GM18505 (cell line): ENCODE data around the gene TMEM31.

Source experiments
- ATAC-seq: cut with Tn5 transposase; IDR thresholded peaks from one replicate; pipeline ENCODE4 v1.9.1; 2021; ENCODE audit not compliant: unreplicated experiment
- POLR2A ChIP-seq: IDR thresholded peaks from 4 replicates; pipeline ENCODE4 v1.6.1; 2011; ENCODE audit warnings: borderline replicate concordance; ENCODE audit not compliant: insufficient read depth, insufficient read length; ENCODE audit errors: extremely low read depth

Gene TMEM31, protein sequence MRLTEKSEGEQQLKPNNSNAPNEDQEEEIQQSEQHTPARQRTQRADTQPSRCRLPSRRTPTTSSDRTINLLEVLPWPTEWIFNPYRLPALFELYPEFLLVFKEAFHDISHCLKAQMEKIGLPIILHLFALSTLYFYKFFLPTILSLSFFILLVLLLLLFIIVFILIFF

DNA sequence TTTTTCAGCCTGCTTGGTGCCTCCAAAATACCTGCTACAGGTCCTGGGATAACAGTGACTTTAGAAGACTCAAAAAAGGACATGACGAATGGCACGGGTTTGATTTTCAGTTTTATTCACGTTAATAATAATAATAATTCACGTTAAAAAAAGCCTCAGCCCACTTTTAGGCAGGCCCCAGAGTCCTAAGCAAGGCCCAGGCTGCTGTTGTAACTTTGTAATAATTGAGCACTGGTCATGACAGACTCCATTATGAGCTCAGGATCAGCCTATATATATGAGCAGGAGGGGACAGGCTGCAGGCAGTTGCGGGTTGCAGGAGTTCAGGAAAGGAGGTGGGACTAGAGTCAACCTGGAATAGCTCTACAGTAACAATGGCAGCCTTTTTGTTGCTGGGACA, at the start of gene TMEM31:
Gene TMEM31 (plus strand): TSS at position 301 of the 400 bp plus-strand sequence. CDS start 1,350 bp downstream, outside the sequence.
- no peak for TF ChIP-seq POLR2A
- no peak for ATAC-seq

DNA sequence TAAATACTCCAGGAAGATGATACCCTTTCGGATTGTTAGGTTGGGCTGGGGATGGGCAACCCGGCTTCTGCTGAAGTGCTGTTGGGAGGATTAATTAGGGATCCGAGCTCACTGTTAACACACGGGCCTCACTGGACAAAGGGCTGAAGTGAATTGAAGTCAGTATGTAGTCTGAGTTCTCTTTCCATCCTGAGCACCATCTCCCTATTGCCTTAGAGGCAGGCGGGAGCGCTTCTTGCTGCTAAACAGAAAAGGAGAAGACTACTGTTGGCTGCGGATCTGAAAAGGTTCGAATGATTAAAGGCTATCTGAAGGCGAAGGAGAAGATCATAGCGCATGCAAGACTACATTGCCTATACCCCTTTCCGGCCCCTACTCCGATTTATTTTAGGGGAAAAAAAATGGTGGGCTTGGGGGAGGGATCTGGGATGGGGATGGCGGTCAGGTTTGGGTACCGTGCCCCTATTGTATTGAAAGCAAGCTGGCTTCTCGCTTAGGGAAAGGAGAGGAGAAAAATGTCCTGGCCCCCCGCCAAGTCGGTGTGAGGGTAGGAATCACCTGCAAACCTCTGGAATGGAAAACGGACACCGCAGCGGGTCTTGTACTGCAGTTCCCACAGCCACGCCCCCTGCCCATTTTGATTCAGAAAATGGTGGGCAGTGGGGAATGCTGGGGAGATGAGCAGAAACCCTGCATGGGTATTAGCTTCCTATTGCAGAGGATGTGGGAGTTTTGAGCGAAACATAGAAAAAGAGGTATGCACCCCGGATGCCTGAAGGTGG, 46.5 kb upstream of the TMEM31 start:
- no peak for ATAC-seq
- no peak for TF ChIP-seq POLR2A

DNA sequence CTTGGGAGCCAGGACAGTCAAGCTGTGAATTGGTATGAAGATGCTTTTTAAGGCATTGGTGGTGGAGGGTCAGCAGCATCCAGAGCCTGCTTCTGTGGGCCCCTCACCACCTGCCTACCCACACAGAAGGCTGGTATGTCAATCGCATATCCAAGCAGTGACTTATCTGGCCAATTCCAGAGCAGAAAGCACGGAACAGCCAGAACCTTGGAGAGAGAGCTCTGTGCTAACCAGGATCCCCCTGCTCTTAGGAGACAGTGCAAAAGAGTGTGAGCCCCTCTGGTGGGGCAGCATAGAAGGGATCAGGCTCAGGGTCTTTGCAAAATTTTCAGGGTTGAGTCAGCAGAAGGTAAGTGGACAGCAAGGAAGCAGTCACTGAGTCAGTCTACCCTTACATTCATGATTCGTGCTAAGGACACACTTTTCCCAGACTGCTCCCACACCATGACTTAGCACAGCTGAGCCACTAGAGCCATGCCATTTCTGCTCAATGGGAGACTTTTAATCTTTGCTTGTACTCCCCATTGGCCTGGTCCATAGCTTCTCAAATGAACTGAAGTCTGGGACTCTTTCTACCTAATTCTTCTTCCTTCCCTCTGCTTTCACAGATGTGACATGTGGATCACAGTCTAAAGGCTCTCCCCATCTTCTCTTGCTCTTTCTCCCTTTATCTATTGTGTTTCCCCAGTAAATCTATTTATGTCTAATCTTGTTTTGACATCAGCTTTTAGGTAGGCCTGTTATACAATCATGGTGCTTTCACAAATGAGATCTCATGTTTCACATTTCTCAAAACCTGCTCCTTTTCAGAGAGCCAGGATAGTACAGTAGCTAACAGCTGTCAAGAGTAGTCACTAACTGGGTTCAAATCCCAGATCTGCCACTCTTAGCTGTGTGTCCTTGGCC, 44.3 kb upstream of the TMEM31 start:
- no peak for TF ChIP-seq POLR2A
- no peak for ATAC-seq

DNA sequence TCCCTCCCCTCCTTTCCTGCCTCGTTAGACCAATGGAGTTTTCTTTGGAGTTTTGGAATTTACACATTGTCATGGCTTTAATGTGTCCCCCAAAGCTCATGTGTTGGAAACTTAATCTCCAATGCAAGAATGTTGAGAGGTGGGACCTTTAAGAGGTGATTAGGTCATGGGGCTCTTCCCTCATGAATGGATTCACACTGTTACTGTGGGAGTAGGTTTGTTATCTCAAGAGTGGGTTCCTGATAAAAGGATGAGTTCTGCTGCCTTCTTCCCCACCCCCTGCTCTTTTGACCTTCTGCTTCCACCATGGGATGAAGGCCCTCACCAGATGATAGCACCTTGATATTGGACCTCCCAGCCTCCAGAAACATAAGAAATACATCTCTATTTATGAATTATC, 41.0 kb upstream of the TMEM31 start:
- no peak for ATAC-seq

DNA sequence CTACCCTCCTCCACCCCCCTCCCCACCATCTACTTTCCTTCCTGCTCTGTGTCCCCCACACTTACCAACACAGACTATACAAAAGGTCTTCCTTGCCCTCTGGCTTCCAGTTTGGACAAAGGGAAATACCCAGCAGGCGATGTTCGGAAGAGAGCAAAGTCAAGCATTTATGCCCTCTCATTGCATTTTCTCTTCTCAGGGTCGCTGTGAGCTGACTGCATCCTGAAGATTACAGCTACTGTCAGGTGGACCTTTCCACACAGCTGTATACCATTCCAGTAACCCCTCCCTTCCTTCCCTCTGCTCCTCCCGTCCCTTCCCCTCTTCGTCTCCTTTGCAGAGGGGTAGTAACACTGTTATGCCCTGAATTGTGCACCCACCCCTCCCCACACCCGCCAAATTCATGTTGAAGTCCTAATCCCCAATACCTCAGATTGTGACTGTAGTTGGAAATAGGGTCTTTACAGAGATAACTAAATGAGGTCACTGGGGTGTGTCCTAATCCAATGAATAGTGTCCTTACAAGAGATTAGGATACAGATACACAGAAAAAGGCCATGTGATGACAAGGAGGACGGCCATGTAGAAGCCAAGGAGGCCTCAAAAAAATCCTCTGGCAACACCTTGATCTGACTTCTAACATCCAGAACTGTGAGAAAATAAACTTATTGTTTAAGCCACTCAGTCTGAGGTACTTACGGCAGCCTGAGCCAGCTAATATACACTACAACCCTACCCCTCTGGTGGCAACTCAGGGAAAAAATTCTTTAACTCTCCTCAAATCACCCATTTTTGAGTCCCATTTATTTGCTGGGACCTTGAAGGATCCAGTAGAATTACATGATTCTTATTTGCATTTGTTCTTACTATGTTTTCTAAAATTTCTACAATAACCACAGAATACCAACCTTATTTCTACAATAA, 35.9 kb upstream of the TMEM31 start:
- ATAC-seq: no peak
- no peak for TF ChIP-seq POLR2A

More for the DNA sequence above, 41.0 kb upstream of the TMEM31 start:
- TF ChIP-seq POLR2A: no peak

DNA sequence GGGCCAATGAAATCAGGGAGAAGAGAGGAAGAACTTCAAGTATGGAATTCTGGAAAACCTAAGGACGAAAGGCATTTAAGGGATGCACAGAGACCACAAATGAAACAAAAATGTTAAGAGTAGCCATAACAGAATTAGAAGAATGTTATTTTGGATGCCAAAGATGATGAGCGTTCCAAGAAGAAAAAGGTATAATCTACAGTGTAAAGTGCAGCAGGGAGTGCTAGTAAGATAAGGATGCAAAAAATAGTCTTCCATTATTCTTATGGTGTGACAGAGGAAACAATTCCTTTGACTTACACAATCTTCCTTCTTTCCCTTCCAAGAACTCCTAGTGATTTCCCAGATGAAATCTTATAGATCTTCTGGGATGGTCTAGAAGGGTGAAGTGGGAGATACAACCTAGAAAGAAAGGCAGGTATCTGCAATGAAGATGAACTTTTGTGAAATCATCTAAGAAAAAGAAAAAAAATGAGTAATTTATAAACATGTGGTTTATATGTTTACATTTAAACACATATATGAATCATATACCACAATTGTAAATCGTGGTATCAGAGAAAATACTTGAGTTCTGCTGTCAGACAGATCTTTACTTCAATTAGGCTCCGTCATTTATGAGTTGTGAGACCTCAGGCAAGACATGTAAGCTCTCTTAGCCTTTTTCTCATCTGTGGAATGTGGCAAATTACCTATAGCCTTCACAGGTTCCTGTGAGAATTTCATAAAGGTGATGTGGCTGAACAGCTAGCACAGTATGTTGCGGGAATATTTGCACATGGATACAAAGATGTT, 32.3 kb upstream of the TMEM31 start:
- ATAC-seq: no peak
- no peak for TF ChIP-seq POLR2A

DNA sequence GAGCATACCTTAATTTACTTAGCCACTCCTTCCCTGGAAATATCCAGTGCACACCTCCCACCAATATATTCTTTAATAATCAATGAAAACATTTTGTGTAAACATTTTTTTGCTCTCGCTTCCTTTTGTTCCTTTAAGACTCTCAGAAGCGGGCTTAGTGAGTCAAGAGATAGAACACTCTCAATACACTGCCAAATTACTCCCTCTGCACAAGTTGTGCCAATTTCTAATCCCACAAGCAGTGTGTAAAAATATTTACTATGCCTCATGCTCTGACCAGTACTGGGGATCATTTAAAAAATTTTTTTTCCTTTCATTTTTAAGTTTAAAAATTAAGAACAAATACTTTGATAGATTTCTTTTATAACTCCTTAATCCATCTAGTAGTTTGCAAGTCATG, 29.3 kb upstream of the TMEM31 start:
- no peak for TF ChIP-seq POLR2A
- ATAC-seq: no peak

DNA sequence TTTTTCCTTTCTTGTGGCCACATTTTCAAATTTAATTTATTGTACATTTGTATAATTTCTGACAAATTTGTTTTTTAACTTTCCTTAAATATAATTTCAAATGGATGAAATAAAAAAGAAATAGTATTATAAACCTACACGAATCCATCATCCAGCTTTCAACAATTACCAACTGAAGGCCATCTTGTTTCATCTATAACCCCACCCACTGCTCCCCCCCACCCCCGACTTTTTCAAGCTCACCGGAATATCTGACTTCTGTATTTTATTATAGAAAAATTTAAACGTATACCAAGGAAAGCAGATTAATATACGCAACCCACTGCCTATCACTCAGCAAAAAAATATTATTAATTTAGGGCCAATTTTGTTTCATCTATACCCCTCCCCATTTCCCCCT, 25.3 kb upstream of the TMEM31 start:
- no peak for ATAC-seq
- TF ChIP-seq POLR2A: no peak

DNA sequence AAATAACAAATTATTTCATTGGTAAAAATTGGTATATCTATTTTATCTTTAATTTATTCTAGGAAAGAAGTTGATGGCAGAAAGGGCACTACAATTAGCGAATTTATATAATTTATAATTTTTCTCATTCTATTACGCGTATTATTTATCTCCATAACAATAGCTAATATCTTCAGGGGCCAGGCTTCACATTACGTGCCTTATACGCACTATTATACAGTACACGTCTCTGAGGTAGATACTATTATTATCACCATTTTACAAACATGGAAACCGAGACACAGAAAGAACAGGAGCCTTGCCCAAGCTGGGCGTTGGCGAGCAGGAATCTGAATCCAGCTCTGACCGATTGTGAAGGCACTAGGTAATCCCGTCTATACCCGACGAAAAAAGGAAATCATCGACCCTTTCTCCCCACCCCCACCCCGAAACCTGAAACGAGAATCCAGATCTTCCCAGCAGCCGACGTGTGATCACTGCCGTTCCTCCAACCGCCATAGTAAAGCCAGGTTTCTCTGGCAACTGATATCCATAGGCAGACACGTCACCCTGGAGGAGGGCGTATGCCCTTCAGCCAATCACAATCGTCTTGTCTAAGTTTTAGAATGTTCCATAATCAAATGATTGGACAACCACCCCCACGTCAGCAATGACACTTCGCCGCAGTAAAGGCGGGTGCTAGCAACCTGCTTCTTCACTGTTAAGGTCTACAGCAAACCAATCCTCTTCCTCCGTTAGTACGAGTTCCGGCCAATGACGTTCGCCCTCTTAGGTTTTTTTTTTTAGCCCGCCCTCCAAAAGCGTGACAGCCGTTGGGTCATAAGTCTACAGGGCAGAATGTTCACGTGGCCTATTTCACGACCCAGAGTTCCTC, 24.3 kb upstream of the TMEM31 start, which contains the start of gene MORF4L2:
Gene MORF4L2 (minus strand): TSS at position 501 of the 874 bp plus-strand sequence. CDS start 9,672 bp downstream, outside the sequence.
- peak; percentile 85 for ATAC-seq
- TF ChIP-seq POLR2A: peak; percentile 86

DNA sequence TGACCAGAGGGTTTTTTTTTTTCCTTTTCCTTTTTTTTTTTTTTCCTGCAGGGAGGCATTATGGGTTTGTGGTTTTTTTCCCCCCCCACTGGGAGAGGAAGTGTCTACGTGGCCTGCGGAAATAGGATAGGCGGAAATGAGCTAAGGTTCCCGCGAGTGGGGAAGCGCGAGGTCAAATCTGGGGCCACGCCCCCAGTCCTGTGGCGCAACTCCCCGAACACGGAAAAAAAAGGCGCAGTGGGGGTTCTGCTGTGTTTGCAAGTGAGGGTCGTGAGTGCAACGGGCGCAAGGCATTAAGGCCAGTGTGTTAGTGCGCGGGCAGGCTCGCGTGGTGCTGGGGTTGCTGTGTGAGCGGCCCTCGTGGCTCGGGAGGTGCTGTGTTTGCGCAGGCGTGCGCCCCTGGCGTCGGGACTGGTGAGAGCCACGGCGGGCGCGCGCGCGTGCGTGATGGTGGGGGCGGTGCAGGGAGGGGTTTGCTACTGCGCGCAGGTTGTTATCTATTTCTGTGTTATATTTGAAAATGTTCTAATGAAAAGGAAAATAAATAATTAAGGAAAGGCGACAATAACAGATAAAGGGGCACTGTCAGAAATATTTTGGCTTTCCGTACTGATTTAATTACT, 23.5 kb upstream of the TMEM31 start:
- peak; percentile 57 for ATAC-seq

DNA sequence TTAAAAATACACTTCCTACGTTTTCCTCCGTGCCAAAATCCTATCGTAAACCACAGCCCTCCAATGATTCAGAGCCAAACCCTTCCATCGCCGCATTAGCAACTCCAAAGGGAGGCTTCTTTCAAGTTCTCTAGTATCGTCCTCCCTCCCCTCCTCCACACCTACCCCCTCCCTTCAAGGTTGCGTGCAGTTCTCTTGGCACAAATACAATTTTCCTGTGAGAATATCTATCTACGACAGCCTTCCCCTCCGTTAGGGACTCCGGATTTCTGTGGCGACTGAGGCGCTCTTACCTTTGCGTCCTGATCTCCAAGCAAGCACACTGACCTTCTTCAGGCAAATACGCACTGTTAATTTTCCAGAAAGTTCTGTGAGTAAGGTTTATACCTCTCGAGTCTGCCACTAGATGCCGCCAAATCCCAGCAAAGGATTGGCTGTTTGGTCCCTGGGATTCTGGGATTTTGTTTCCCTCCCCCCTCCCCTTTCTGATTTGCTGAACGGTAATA, 23.0 kb upstream of the TMEM31 start:
- no peak for TF ChIP-seq POLR2A
- no peak for ATAC-seq

More for the DNA sequence above, 23.5 kb upstream of the TMEM31 start:
- peak; percentile 69 for TF ChIP-seq POLR2A

DNA sequence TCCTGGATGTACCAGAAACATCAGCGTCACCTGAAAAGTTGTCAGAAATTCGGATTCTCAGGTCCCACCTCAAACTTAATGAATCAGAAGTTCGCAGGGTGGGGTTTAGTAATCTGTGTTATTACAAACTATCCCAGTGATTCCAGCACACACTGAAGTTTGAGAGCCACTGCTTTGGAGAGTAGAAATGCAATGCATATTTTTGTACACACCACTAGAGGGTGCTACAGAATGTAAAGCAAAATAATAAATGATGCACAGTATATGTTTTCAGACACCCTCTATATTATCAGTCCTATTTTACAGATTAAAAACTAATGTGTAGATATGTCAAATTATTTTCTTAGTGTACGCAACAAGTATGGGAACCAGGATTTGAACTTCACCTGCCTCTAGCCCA, 21.8 kb upstream of the TMEM31 start:
- TF ChIP-seq POLR2A: no peak
- ATAC-seq: no peak
